Osteoblast (primary cell): ENCODE results near the gene STAP2. TPM values are rescaled to one million over a fixed set of nuclear protein-coding genes. Genes with fewer than 3 reads are reported as not detected.
A peak's percentile ranks its signal among the peaks of the same experiment; 100 is the strongest.

Source experiments
- DNase-seq: peaks from one replicate; pipeline ENCODE4 v3.0.0; 2011; ENCODE audit warnings: low spot score, mixed read lengths; ENCODE audit not compliant: insufficient read length; ENCODE audit errors: missing footprints
- H2AFZ ChIP-seq: 2 replicates; pipeline ENCODE4 v1.6.0; 2011; ENCODE audit warnings: mild to moderate bottlenecking, low read length
- H3K27ac ChIP-seq: 2 replicates; pipeline ENCODE4 v1.5.1; 2011; ENCODE audit warnings: mild to moderate bottlenecking, low read depth, low read length, moderate library complexity
- H3K27me3 ChIP-seq: 2 replicates; pipeline ENCODE4 v1.6.0; 2012; ENCODE audit warnings: mild to moderate bottlenecking, control low read depth, inconsistent platforms, low read length, moderate library complexity; ENCODE audit not compliant: insufficient read depth
- H3K36me3 ChIP-seq: 2 replicates; pipeline ENCODE4 v1.5.1; 2011; ENCODE audit warnings: mild to moderate bottlenecking, low read length, control low read depth, moderate library complexity; ENCODE audit not compliant: insufficient read depth
- H3K4me1 ChIP-seq: 2 replicates; pipeline ENCODE4 v1.5.1; 2011; ENCODE audit warnings: mild to moderate bottlenecking, low read length, control low read depth, moderate library complexity; ENCODE audit not compliant: insufficient read depth
- H3K4me2 ChIP-seq: 2 replicates; pipeline ENCODE4 v1.6.0; 2011; ENCODE audit warnings: mild to moderate bottlenecking, low read length; ENCODE audit not compliant: insufficient read depth
- H3K4me3 ChIP-seq: fragments of 200-600 bp; sonication (generic); 3 replicates; pipeline ENCODE4 v1.5.1; 2012; ENCODE audit warnings: mild to moderate bottlenecking, low read length, inconsistent platforms; ENCODE audit not compliant: insufficient read depth
- H3K79me2 ChIP-seq: 2 replicates; pipeline ENCODE4 v1.6.0; 2012; ENCODE audit warnings: mild to moderate bottlenecking, low read length, control low read depth, inconsistent platforms; ENCODE audit not compliant: insufficient read depth
- H3K9me3 ChIP-seq: 2 replicates; pipeline ENCODE4 v1.5.1; 2011; ENCODE audit warnings: low read depth, low read length, control low read depth
- H4K20me1 ChIP-seq: 2 replicates; pipeline ENCODE4 v1.6.0; 2012; ENCODE audit warnings: mild to moderate bottlenecking, low read length, control low read depth; ENCODE audit not compliant: insufficient read depth
- CTCF ChIP-seq: IDR thresholded peaks from 2 replicates; pipeline ENCODE4 v1.5.1; 2011; ENCODE audit warnings: mild to moderate bottlenecking, low read depth, low read length, moderate library complexity; ENCODE audit errors: extremely low read depth
- total RNA-seq: library from RNA; depleted of rRNA; stranded (reverse); fragments of >200 nt; gene quantifications from 2 replicates; pipeline ENCODE4 v1.2.3, GENCODE V29; 2012

Gene STAP2
- total RNA-seq, 1 donor: 2.5 TPM

- Histone ChIP-seq H3K4me1 (peaks cover 71% of the 10 kb centered on the region), H3K27ac (peak overlapping the region; percentile 90), H3K4me3 (no peak overlapping the region), H3K79me2 (peaks cover 93% of the 10 kb centered on the region), H3K4me2 (no peak overlapping the region), H3K9me3 (no peaks in the 10 kb centered on the region), H2AFZ (no peak overlapping the region), H3K36me3 (peaks cover 2% of the 10 kb centered on the region), H3K27me3 (no peaks in the 10 kb centered on the region), H4K20me1 (peaks cover 80% of the 10 kb centered on the region)
- peak; percentile 86 for DNase-seq
- no peak for TF ChIP-seq CTCF
Measured at GRCh38 chr19:4371247-4372164, 32.9 kb upstream of the STAP2 start.

GRCh38 chr19:4370418-4371041, 31.9 kb upstream of the STAP2 start:
- Histone ChIP-seq H3K27ac (peak overlapping the region; percentile 56), H3K4me1 (peaks cover 61% of the 10 kb centered on the region), H3K27me3 (no peaks in the 10 kb centered on the region), H3K79me2 (peaks cover 93% of the 10 kb centered on the region), H2AFZ (no peak overlapping the region), H3K4me3 (no peak overlapping the region), H3K9me3 (no peaks in the 10 kb centered on the region), H3K36me3 (peaks cover 12% of the 10 kb centered on the region), H4K20me1 (peaks cover 76% of the 10 kb centered on the region), H3K4me2 (peak overlapping the region; percentile 43)
- TF ChIP-seq CTCF: no peak
- DNase-seq: peak; percentile 51

GRCh38 chr19:4369888-4370260, 31.2 kb upstream of the STAP2 start:
- peaks cover 75% of the 10 kb centered on the region for H4K20me1 ChIP-seq
- TF ChIP-seq CTCF: peak; percentile 51
- H3K9me3 ChIP-seq: no peaks in the 10 kb centered on the region
- peak; percentile 95 for DNase-seq
- H3K36me3 ChIP-seq: peaks cover 18% of the 10 kb centered on the region
- H2AFZ ChIP-seq: no peak overlapping the region
- no peak overlapping the region for H3K4me3 ChIP-seq
- H3K27me3 ChIP-seq: no peaks in the 10 kb centered on the region
- peak overlapping the region; percentile 43 for H3K4me2 ChIP-seq
- peaks cover 55% of the 10 kb centered on the region for H3K4me1 ChIP-seq
- peaks cover 93% of the 10 kb centered on the region for H3K79me2 ChIP-seq
- H3K27ac ChIP-seq: peak overlapping the region; percentile 65
